Endothelial cell of umbilical vein (primary cell): ENCODE data around the gene GNB1. TPM values are rescaled to one million over a fixed set of nuclear protein-coding genes. Genes with fewer than 3 reads are reported as not detected.

Experiments used
- BruUV-seq: library from RNA; stranded (reverse); fragments of 400-500 nt; replicated peaks from 2 replicates; lab custom pipeline; 2021; lab: Mats Ljungman, UMichigan
- CTCF ChIA-PET: fragments of 300-600, 350-600 bp; sonication (Branson Sonifier 250); formaldehyde crosslinking; loops from one replicate; lab custom pipeline; 2021; ENCODE audit warnings: antibody characterized with exemption, inconsistent platforms; lab: Charles Lee
- POLR2A ChIA-PET: fragments of 300-600, 350-600 bp; sonication (Branson Sonifier 250); formaldehyde crosslinking; loops from one replicate; lab custom pipeline; 2021; ENCODE audit warnings: antibody characterized with exemption, inconsistent platforms; lab: Charles Lee
- DNase-seq: peaks from one replicate; pipeline ENCODE4 v3.0.0-alpha.2; 2011; ENCODE audit warnings: low read depth, low spot score
- FAIRE-seq: peaks from 2 replicates; lab custom pipeline; 2011; peaks lifted over from hg19 to GRCh38; lab: Jason Lieb, UNC
- H2AFZ ChIP-seq: 2 replicates; pipeline ENCODE4 v1.6.0; 2012; ENCODE audit warnings: low read depth, low read length, control low read depth, inconsistent platforms
- H3K27ac ChIP-seq: 2 replicates; pipeline ENCODE4 v1.5.1; 2011; ENCODE audit warnings: low read depth, mild to moderate bottlenecking, control low read depth, low read length, moderate library complexity; ENCODE audit not compliant: insufficient read depth
- H3K27me3 ChIP-seq, 2 experiments: 2 replicates each; pipeline versions ENCODE4 v1.6.0 to v1.6.1; 2011; ENCODE audit warnings: low read length in 2 of 2, mixed read lengths in 1 of 2; ENCODE audit not compliant: control insufficient read depth in 2 of 2, insufficient read depth in 2 of 2
- H3K36me3 ChIP-seq, 2 experiments: 2 replicates in 1 of 2; 3 replicates in 1 of 2; pipeline ENCODE4 v1.5.1; 2011; ENCODE audit warnings: low read length in 2 of 2, mild to moderate bottlenecking in 1 of 2, moderate library complexity in 1 of 2; ENCODE audit not compliant: control insufficient read depth in 2 of 2, insufficient read depth in 2 of 2; ENCODE audit errors: extremely low read depth in 1 of 2
- H3K4me1 ChIP-seq: 3 replicates; pipeline ENCODE4 v1.5.1; 2011; ENCODE audit warnings: mild to moderate bottlenecking, low read length; ENCODE audit not compliant: control insufficient read depth, insufficient read depth; ENCODE audit errors: extremely low read depth
- H3K4me2 ChIP-seq: 2 replicates; pipeline ENCODE4 v1.6.1; 2011; ENCODE audit warnings: low read length, control low read depth, mixed read lengths; ENCODE audit not compliant: insufficient read depth
- H3K4me3 ChIP-seq, 3 experiments: fragments of 200-600 bp in 1 of 3; sonication (generic), shearing (Covaris generic) in 1 of 3; replicated peaks in 1 of 3; 2 replicates each; pipeline ENCODE4 v1.5.1; 2011 to 2016; ENCODE audit warnings: control low read depth in 3 of 3, low read length in 3 of 3, mild to moderate bottlenecking in 2 of 3, inconsistent platforms in 1 of 3, low read depth in 1 of 3, moderate library complexity in 1 of 3; ENCODE audit not compliant: insufficient read depth in 1 of 3
- H3K79me2 ChIP-seq: 2 replicates; pipeline ENCODE4 v1.6.0; 2012; ENCODE audit warnings: low read length, inconsistent platforms; ENCODE audit not compliant: control insufficient read depth, insufficient read depth
- H3K9ac ChIP-seq: replicated peaks from 2 replicates; pipeline ENCODE3; 2011; ENCODE audit warnings: low read length, control low read depth; ENCODE audit not compliant: insufficient read depth; ENCODE audit errors: extremely low read depth
- H3K9me1 ChIP-seq: replicated peaks from 3 replicates; pipeline ENCODE4 v1.6.0; 2011; ENCODE audit warnings: mild to moderate bottlenecking, low read length; ENCODE audit not compliant: control insufficient read depth, insufficient read depth; ENCODE audit errors: extremely low read depth
- H3K9me3 ChIP-seq: replicated peaks from 2 replicates; pipeline ENCODE4 v1.5.1; 2012; ENCODE audit warnings: low read length, inconsistent platforms; ENCODE audit not compliant: control insufficient read depth, insufficient read depth
- H4K20me1 ChIP-seq: replicated peaks from 2 replicates; pipeline ENCODE3; 2011; ENCODE audit warnings: mild to moderate bottlenecking, low read length; ENCODE audit not compliant: control insufficient read depth, insufficient read depth; ENCODE audit errors: extremely low read depth
- CTCF ChIP-seq, 2 donors: IDR thresholded peaks; 1 replicate in 1 of 2; 2 replicates in 1 of 2; pipeline ENCODE4 v1.5.1; 2011; ENCODE audit warnings: low read length in 2 of 2, mild to moderate bottlenecking in 2 of 2, moderate library complexity in 2 of 2, control low read depth in 1 of 2, inconsistent platforms in 1 of 2, low read depth in 1 of 2; ENCODE audit not compliant: insufficient read depth in 1 of 2; ENCODE audit errors: extremely low read depth in 1 of 2
- EZH2 ChIP-seq: IDR thresholded peaks from 2 replicates; pipeline ENCODE4 v1.6.1; 2012; ENCODE audit warnings: borderline replicate concordance, low read depth, mild to moderate bottlenecking, moderate library complexity, low read length, inconsistent platforms; ENCODE audit not compliant: severe bottlenecking
- FOS ChIP-seq: IDR thresholded peaks from 2 replicates; pipeline ENCODE4 v1.6.1; 2011; ENCODE audit warnings: mild to moderate bottlenecking, low read length, moderate library complexity, borderline replicate concordance; ENCODE audit not compliant: insufficient read depth
- GATA2 ChIP-seq: IDR thresholded peaks from 2 replicates; pipeline ENCODE4 v1.7.0; 2011; ENCODE audit warnings: low read depth, mild to moderate bottlenecking, moderate library complexity, mixed read lengths, low read length; ENCODE audit not compliant: insufficient read length, insufficient read depth
- JUN ChIP-seq: IDR thresholded peaks from 2 replicates; pipeline ENCODE4 v1.6.1; 2011; ENCODE audit warnings: borderline replicate concordance, low read depth; ENCODE audit not compliant: insufficient read length, insufficient read depth
- MAX ChIP-seq: IDR thresholded peaks from 2 replicates; pipeline ENCODE4 v1.6.1; 2011; ENCODE audit not compliant: insufficient read depth, insufficient read length
- MYC ChIP-seq: IDR thresholded peaks from one replicate; pipeline ENCODE4 v1.6.1; 2011; ENCODE audit warnings: mild to moderate bottlenecking, low read depth, low read length
- POLR2A ChIP-seq: IDR thresholded peaks from 2 replicates; pipeline ENCODE4 v1.6.1; 2012; ENCODE audit warnings: low read depth, mild to moderate bottlenecking, control low read depth, low read length
- POLR2AphosphoS5 ChIP-seq: IDR thresholded peaks from 2 replicates; pipeline ENCODE4 v1.6.1; 2012; ENCODE audit warnings: low read depth, mild to moderate bottlenecking, control low read depth, low read length, moderate library complexity; ENCODE audit not compliant: insufficient read depth
- dilution Hi-C: fragments of 300-500 bp; cut with MboI; formaldehyde crosslinking; loops from one replicate; pipeline ENCODE4 v1.15.0; 2019; ENCODE audit warnings: low sequenced_read_pairs; ENCODE audit not compliant: extremely low pct_ligation_motif_present
- intact Hi-C: fragments of 100-400 bp; cut with micrococcal nuclease; formaldehyde crosslinking; loops from one replicate; pipeline ENCODE4 v1.10.0; 2022
- polyA plus RNA-seq, 4 experiments: library from polyadenylated mRNA; depleted of rRNA in 3 of 4; stranded (reverse) in 3 of 4; unstranded in 1 of 4; fragments of >200 nt; gene quantifications; 2 replicates each; pipeline versions ENCODE4 v1.2.1 to v1.2.3, GENCODE V29; 2011 to 2012; ENCODE audit warnings: missing spikeins in 1 of 4
- total RNA-seq: library from RNA; stranded (reverse); gene quantifications from 2 replicates; pipeline ENCODE4 v1.2.3, GENCODE V29; 2021

GNB1 gene
- total and polyA plus RNA-seq, 2 donors (not counting 3 experiments of a cell fraction or from before 2014, with no cell fraction given), result 501 to 529 TPM

GRCh38 chr1:1853593-1854257, 37.2 kb downstream of the GNB1 start:
- TF ChIP-seq EZH2 (no peak), MAX (no peak), JUN (no peak), CTCF (IDR thresholded peaks at IDR 0.05; ENCODE audit: extremely low read depth in 1 of 2, insufficient read depth in 1 of 2, low read depth in 1 of 2, low read length in 2 of 2) (no peak), FOS (no peak), POLR2AphosphoS5 (no peak), GATA2 (no peak), MYC (no peak), POLR2A (no peak)
- Histone ChIP-seq H3K36me3 (peaks cover 2% of the 10 kb centered on the region in 2 experiments), H3K27ac (no peak overlapping the region), H3K4me1 (peaks cover 8% of the 10 kb centered on the region), H3K79me2 (peaks cover 98% of the 10 kb centered on the region), H4K20me1 (peaks cover 22% of the 10 kb centered on the region), H3K27me3 (no peaks in the 10 kb centered on the region), H2AFZ (no peak overlapping the region), H3K4me3 (no peak overlapping the region), H3K4me2 (no peak overlapping the region), H3K9me1 (no peaks in the 10 kb centered on the region), H3K9me3 (no peaks in the 10 kb centered on the region), H3K9ac (no peak overlapping the region)
- FAIRE-seq (no peak), DNase-seq (no peak)
- no TSS peak for BruUV-seq
- CTCF ChIA-PET, result interaction anchor here (0.8 to 1.5 kb wide), 3 partner anchors 52 to 55 kb away, joined by 3 to 8 read pairs (median 4); no protein-coding TSS in a partner anchor
- POLR2A ChIA-PET, result no interaction called here
- intact Hi-C loops (no loop called here), dilution Hi-C loops (no loop called here)
